HepG2 (cell line): ENCODE results near the gene ADSS1. TPM values are rescaled to one million over a fixed set of nuclear protein-coding genes. Genes with fewer than 3 reads are reported as not detected.
A peak's percentile ranks its signal among the peaks of the same experiment; 100 is the strongest.

Source experiments
- ASH2L ChIP-seq: fragments of 300-600, 200-600 bp; sonication (generic); IDR thresholded peaks from 2 replicates; pipeline ENCODE4 v1.7.0; 2017; ENCODE audit warnings: low read depth, mild to moderate bottlenecking, moderate library complexity, mixed read lengths, low read length; ENCODE audit not compliant: insufficient read length
- ATF1 ChIP-seq: IDR thresholded peaks from 2 replicates; pipeline ENCODE4 v1.6.1; 2016; ENCODE audit warnings: mild to moderate bottlenecking, control low read depth
- EP300 ChIP-seq, 3 experiments: sonication (generic) in 1 of 3; formaldehyde crosslinking in 1 of 3; IDR thresholded peaks; 2 replicates each; pipeline versions ENCODE4 v1.5.1 to v1.6.1; 2011 to 2020; ENCODE audit warnings: low read depth in 2 of 3, low read length in 2 of 3, borderline replicate concordance in 1 of 3, improper control_type of control experiment in 1 of 3, mild to moderate bottlenecking in 1 of 3, missing genetic modification reagents in 1 of 3, moderate library complexity in 1 of 3
- GZF1 ChIP-seq: sonication (generic); formaldehyde crosslinking; IDR thresholded peaks from 2 replicates; pipeline ENCODE4 v1.5.1; 2020; ENCODE audit warnings: mild to moderate bottlenecking, missing genetic modification reagents
- HDAC1 ChIP-seq: sonication (generic); formaldehyde crosslinking; IDR thresholded peaks from 2 replicates; pipeline ENCODE4 v1.5.1; 2020; ENCODE audit warnings: mild to moderate bottlenecking, missing genetic modification reagents
- HNF4A ChIP-seq: sonication (generic); formaldehyde crosslinking; IDR thresholded peaks from 2 replicates; pipeline ENCODE4 v1.4.0; 2020; ENCODE audit warnings: missing genetic modification reagents
- MED1 ChIP-seq: sonication (generic); formaldehyde crosslinking; IDR thresholded peaks from 2 replicates; pipeline ENCODE4 v1.4.0; 2020; ENCODE audit warnings: missing genetic modification reagents
- MIER2 ChIP-seq: IDR thresholded peaks from 2 replicates; pipeline ENCODE4 v1.6.1; 2016; ENCODE audit warnings: missing biosample characterization, missing genetic modification reagents
- RAD21 ChIP-seq: fragments of 450-650 bp; formaldehyde crosslinking; IDR thresholded peaks from 2 replicates; pipeline ENCODE4 v1.5.0; 2020; ENCODE audit warnings: mild to moderate bottlenecking
- TCF7 ChIP-seq: sonication (generic); IDR thresholded peaks from 2 replicates; pipeline ENCODE4 v1.6.1; 2016; ENCODE audit warnings: antibody characterized with exemption, low read depth
- ZFP82 ChIP-seq: sonication (generic); formaldehyde crosslinking; IDR thresholded peaks from 2 replicates; pipeline ENCODE4 v1.5.1; 2020; ENCODE audit warnings: mild to moderate bottlenecking, missing genetic modification reagents, borderline replicate concordance
- ZNF124 ChIP-seq: sonication (generic); formaldehyde crosslinking; IDR thresholded peaks from 2 replicates; pipeline ENCODE4 v1.4.0; 2020; ENCODE audit warnings: missing genetic modification reagents
- ZNF160 ChIP-seq: sonication (generic); formaldehyde crosslinking; IDR thresholded peaks from 2 replicates; pipeline ENCODE4 v1.8.0; 2022; ENCODE audit warnings: mild to moderate bottlenecking, inconsistent platforms, missing genetic modification reagents
- ZNF431 ChIP-seq: sonication (generic); formaldehyde crosslinking; IDR thresholded peaks from 2 replicates; pipeline ENCODE4 v1.9.0; 2022; ENCODE audit warnings: missing genetic modification reagents, low read depth, mild to moderate bottlenecking, borderline replicate concordance
- ZNF552 ChIP-seq: sonication (generic); formaldehyde crosslinking; IDR thresholded peaks from 2 replicates; pipeline ENCODE4 v1.9.0; 2022; ENCODE audit warnings: missing genetic modification reagents, mild to moderate bottlenecking, borderline replicate concordance
- ZNF615 ChIP-seq: sonication (generic); formaldehyde crosslinking; IDR thresholded peaks from 2 replicates; pipeline ENCODE4 v1.5.0; 2020; ENCODE audit warnings: mild to moderate bottlenecking, missing genetic modification reagents, borderline replicate concordance
- ZNF790 ChIP-seq: sonication (generic); formaldehyde crosslinking; IDR thresholded peaks from 2 replicates; pipeline ENCODE4 v1.8.0; 2022; ENCODE audit warnings: missing genetic modification reagents, mild to moderate bottlenecking, borderline replicate concordance
- polyA plus RNA-seq, 8 experiments: library from polyadenylated mRNA; depleted of rRNA in 3 of 8; stranded (reverse) in 7 of 8; unstranded in 1 of 8; fragments of >200 nt; fragmentation: Illumina TruSeq in 4 of 8; extraction: Trizol in 4 of 8; gene quantifications; 2 replicates each; pipeline versions ENCODE4 v1.2.1 to v1.2.3, GENCODE V29; 2011 to 2016; ENCODE audit warnings: low read depth in 4 of 8, missing spikeins in 1 of 8, mixed read lengths in 1 of 8; ENCODE audit not compliant: insufficient read depth in 1 of 8
- total RNA-seq, 5 experiments: library from RNA; depleted of rRNA; stranded (reverse); fragments of >200 nt; fragmentation: Illumina TruSeq; extraction: Trizol; gene quantifications; 2 replicates each; pipeline ENCODE4 v1.2.3, GENCODE V29; 2016; ENCODE audit warnings: low read depth in 1 of 5
- TF ChIP-seq, protein P1 (sequence below): sonication (generic); formaldehyde crosslinking; IDR thresholded peaks from one replicate; pipeline ENCODE4 v1.5.1; 2020; ENCODE audit warnings: mild to moderate bottlenecking, missing genetic modification reagents; ENCODE audit errors: not compliant biosample characterization
- TF ChIP-seq, protein P2 (sequence below), 2 experiments: sonication (generic) in 1 of 2; formaldehyde crosslinking in 1 of 2; IDR thresholded peaks; 2 replicates each; pipeline versions ENCODE4 v1.5.1 to v1.6.1; 2011 to 2020; ENCODE audit warnings: borderline replicate concordance in 1 of 2, low read depth in 1 of 2, low read length in 1 of 2, mild to moderate bottlenecking in 1 of 2, missing genetic modification reagents in 1 of 2, moderate library complexity in 1 of 2

The ADSS1 gene
- total and polyA plus RNA-seq, 2 of the 13 experiments (the other 11 are each of a cell fraction or from before 2014, with no cell fraction given) = 1.0 to 36.7 TPM

GRCh38 chr14:104685216-104685997 is 38.6 kb upstream of the ADSS1 start (continued):
- TF ChIP-seq, protein P1, sequence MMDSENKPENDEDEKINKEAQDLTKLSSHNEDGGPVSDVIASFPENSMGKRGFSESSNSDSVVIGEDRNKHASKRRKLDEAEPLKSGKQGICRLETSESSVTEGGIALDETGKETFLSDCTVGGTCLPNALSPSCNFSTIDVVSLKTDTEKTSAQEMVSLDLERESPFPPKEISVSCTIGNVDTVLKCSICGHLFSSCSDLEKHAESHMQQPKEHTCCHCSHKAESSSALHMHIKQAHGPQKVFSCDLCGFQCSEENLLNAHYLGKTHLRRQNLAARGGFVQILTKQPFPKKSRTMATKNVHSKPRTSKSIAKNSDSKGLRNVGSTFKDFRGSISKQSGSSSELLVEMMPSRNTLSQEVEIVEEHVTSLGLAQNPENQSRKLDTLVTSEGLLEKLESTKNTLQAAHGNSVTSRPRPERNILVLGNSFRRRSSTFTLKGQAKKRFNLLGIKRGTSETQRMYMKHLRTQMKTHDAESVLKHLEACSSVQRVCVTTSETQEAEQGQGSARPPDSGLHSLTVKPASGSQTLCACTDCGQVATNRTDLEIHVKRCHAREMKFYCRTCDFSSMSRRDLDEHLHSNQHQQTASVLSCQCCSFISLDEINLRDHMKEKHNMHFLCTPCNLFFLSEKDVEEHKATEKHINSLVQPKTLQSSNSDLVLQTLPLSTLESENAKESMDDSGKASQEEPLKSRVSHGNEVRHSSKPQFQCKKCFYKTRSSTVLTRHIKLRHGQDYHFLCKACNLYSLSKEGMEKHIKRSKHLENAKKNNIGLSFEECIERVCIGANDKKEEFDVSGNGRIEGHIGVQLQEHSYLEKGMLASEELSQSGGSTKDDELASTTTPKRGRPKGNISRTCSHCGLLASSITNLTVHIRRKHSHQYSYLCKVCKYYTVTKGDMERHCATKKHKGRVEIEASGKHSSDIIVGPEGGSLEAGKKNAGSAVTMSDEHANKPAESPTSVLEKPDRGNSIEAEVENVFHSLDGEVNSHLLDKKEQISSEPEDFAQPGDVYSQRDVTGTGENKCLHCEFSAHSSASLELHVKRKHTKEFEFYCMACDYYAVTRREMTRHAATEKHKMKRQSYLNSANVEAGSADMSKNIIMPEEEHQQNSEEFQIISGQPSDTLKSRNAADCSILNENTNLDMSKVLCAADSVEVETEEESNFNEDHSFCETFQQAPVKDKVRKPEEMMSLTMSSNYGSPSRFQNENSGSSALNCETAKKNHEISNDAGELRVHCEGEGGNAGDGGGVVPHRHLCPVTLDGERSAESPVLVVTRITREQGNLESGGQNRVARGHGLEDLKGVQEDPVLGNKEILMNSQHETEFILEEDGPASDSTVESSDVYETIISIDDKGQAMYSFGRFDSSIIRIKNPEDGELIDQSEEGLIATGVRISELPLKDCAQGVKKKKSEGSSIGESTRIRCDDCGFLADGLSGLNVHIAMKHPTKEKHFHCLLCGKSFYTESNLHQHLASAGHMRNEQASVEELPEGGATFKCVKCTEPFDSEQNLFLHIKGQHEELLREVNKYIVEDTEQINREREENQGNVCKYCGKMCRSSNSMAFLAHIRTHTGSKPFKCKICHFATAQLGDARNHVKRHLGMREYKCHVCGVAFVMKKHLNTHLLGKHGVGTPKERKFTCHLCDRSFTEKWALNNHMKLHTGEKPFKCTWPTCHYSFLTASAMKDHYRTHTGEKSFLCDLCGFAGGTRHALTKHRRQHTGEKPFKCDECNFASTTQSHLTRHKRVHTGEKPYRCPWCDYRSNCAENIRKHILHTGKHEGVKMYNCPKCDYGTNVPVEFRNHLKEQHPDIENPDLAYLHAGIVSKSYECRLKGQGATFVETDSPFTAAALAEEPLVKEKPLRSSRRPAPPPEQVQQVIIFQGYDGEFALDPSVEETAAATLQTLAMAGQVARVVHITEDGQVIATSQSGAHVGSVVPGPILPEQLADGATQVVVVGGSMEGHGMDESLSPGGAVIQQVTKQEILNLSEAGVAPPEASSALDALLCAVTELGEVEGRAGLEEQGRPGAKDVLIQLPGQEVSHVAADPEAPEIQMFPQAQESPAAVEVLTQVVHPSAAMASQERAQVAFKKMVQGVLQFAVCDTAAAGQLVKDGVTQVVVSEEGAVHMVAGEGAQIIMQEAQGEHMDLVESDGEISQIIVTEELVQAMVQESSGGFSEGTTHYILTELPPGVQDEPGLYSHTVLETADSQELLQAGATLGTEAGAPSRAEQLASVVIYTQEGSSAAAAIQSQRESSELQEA (CRISPR knock-in tag) = no peak
- TF ChIP-seq ZNF552 (no peak), ZNF790 (no peak), ASH2L (no peak), ZNF160 (CRISPR knock-in tag) (no peak), GZF1 (CRISPR knock-in tag) (no peak), ZNF124 (CRISPR knock-in tag) (no peak), MED1 (no peak), HNF4A (CRISPR knock-in tag) (no peak; the same call in 1 of the 2 replicates), TCF7 (no peak), RAD21 (CRISPR knock-in tag) (peak; percentile 55; the same call in 1 of the 2 replicates), EP300 (IDR thresholded peaks at IDR 0.05; ENCODE audit: low read depth in 2 of 2, low read length in 2 of 2) (peak in 1 of 2 experiments; percentile 13; a peak in 1 of 4 replicates), EP300 (CRISPR knock-in tag; IDR thresholded peaks at IDR 0.05; ENCODE audit: borderline replicate concordance) (no peak), ZFP82 (CRISPR knock-in tag) (no peak), HDAC1 (CRISPR knock-in tag) (no peak), ZNF615 (CRISPR knock-in tag) (no peak), ATF1 (CRISPR knock-in tag) (no peak), MIER2 (CRISPR knock-in tag) (no peak), ZNF431 (CRISPR knock-in tag) (no peak)
- TF ChIP-seq, protein P2, sequence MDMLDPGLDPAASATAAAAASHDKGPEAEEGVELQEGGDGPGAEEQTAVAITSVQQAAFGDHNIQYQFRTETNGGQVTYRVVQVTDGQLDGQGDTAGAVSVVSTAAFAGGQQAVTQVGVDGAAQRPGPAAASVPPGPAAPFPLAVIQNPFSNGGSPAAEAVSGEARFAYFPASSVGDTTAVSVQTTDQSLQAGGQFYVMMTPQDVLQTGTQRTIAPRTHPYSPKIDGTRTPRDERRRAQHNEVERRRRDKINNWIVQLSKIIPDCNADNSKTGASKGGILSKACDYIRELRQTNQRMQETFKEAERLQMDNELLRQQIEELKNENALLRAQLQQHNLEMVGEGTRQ (IDR thresholded peaks at IDR 0.05; ENCODE audit: low read depth, low read length) = no peak
- TF ChIP-seq, protein P2 (CRISPR knock-in tag; IDR thresholded peaks at IDR 0.05; ENCODE audit: borderline replicate concordance) = no peak
